ENCODE data around the gene CASZ1. TPM values are rescaled to one million over a fixed set of nuclear protein-coding genes. Genes with fewer than 3 reads are reported as not detected.

The CASZ1 gene
- total RNA-seq, 4 donors from 2014 or later: 5.2 to 38.5 (median 18.7) TPM

DNA sequence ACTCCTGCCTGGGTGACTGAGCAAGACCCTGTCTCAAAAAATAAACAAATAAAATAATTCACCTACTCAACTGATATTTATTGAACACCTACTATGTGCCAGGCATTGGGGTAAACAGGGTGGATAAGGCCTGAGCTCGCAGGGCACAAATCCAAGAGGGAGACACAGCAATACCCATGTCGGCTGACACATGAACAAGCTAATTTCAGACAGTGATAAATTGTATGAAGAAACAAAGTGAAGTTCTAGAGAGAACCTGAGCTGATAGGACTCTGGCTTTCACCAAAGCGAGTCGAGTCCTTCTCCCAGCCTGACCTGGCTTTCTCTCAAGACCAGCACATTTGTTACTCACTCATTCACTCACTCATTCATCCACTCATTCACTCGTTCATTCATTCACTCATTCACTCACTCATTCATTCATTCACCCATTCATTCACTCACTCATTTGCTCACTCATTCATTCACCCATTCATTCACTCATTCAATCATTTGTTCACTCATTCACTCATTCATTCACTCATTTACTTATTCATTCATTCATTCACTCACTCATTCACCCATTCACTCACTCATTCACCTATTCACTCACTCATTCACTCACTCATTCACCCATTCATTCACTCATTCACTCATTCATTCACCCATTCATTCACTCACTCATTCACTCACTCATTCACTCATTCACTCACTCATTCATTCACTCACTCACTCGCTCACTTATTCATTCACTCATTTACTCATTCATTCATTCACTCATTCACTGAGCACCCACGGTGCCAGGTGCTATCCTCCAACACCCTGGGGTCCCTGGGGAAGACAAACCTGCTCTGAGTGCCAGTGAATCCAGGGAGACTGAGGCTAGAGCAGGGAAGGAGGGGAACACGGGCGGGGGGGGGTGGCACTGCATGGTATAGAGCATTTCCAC lies 37.4 kb upstream of the CASZ1 start:
- 78 to 81% methylated on average over 9 of the region's 9 CpGs for WGBS, 2 donors
- Histone ChIP-seq H3K36me3 (no peaks in the 10 kb centered on the region), H3K4me1 (peaks cover 0 to 7% of the 10 kb centered on the region in 2 donors), H3K4me3 (replicated peaks in 1 of 3) (no peak overlapping the region), H3K27ac (no peak overlapping the region), H3K27me3 (no peaks in the 10 kb centered on the region), H3K9me3 (no peaks in the 10 kb centered on the region)
- intact Hi-C loops (cut with DNase I): no loop called here
- TF ChIP-seq, protein P1, sequence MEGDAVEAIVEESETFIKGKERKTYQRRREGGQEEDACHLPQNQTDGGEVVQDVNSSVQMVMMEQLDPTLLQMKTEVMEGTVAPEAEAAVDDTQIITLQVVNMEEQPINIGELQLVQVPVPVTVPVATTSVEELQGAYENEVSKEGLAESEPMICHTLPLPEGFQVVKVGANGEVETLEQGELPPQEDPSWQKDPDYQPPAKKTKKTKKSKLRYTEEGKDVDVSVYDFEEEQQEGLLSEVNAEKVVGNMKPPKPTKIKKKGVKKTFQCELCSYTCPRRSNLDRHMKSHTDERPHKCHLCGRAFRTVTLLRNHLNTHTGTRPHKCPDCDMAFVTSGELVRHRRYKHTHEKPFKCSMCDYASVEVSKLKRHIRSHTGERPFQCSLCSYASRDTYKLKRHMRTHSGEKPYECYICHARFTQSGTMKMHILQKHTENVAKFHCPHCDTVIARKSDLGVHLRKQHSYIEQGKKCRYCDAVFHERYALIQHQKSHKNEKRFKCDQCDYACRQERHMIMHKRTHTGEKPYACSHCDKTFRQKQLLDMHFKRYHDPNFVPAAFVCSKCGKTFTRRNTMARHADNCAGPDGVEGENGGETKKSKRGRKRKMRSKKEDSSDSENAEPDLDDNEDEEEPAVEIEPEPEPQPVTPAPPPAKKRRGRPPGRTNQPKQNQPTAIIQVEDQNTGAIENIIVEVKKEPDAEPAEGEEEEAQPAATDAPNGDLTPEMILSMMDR (IDR thresholded peaks at IDR 0.05): no peak
- TF ChIP-seq POLR2A (IDR thresholded peaks at IDR 0.05): no peak
- DNase-seq: no peak

DNA sequence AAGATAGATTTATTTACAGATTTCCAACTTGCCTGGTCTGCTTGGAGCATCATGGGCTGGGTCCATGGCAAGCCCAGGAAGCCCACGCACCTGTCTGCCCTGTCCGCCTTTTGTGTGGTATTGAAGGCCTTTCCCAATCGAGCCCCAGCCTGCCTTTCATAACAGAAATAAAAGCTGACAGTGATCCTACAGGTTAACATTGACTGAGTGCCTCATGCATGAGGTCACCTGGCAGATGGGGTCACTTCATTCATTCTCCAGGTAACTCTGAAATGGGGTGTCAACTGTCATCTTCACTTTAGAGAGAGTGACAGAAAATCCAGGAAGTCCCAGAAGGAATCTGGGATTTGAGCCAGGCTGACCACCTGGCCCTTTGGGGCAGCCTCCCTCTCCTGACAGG lies 36.3 kb upstream of the CASZ1 start:
- peaks cover 0 to 7% of the 10 kb centered on the region in 2 donors for H3K4me1 ChIP-seq
- DNase-seq: no peak
- no peak overlapping the region for H3K27ac ChIP-seq
- no peaks in the 10 kb centered on the region for H3K9me3 ChIP-seq
- no peaks in the 10 kb centered on the region for H3K36me3 ChIP-seq
- H3K27me3 ChIP-seq: no peaks in the 10 kb centered on the region
- intact Hi-C loops (cut with DNase I): no loop called here
- no peak overlapping the region for H3K4me3 ChIP-seq (replicated peaks in 1 of 3)
- TF ChIP-seq, protein P1 (IDR thresholded peaks at IDR 0.05): no peak
- TF ChIP-seq POLR2A (IDR thresholded peaks at IDR 0.05): no peak
- 85 to 100% methylated on average over 2 to 3 of the region's 3 CpGs for WGBS, 2 donors

DNA sequence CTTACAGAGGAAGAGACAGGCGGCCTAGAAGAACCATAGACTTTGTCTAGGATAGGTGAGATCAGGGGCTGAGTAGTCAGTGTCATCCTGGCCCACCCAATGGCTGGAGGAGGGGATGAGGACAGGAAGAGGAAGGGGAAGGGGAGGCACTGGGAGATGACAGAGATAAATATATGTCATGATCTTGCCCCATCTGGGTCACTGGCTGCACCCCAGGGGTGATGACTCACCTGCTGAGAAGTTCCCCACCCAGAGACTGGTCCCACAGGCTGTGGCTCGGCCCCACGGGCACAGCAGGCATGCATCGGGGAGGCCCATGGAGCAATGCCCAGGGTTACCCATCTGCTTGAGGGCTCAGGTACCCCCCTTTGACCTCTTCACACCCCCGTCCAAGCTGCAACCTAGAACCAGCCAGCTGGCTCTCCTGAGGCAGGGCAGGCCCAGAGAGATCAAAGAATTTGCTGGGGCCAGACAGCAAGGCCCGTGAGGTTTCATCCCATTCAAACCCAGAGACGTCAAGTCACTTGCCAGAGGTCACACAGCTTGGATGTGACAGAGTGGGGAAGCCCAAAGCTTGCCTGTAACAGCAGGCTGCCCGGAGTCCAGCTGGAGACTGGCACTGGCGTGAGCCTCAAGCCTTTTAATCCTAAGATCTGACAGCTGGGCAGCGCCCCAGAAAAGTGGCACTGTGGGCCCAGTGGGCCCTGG lies 34.7 kb upstream of the CASZ1 start:
- Histone ChIP-seq H3K4me3 (replicated peaks in 1 of 3) (no peak overlapping the region), H3K27ac (no peak overlapping the region), H3K27me3 (no peaks in the 10 kb centered on the region), H3K36me3 (no peaks in the 10 kb centered on the region), H3K9me3 (no peaks in the 10 kb centered on the region), H3K4me1 (peaks cover 0 to 7% of the 10 kb centered on the region in 2 donors)
- DNase-seq: no peak
- WGBS, 2 donors: 82 to 91% methylated on average over 4 to 8 of the region's 10 CpGs
- intact Hi-C loops (cut with DNase I): no loop called here
- TF ChIP-seq, protein P1 (IDR thresholded peaks at IDR 0.05): no peak
- TF ChIP-seq POLR2A (IDR thresholded peaks at IDR 0.05): no peak

DNA sequence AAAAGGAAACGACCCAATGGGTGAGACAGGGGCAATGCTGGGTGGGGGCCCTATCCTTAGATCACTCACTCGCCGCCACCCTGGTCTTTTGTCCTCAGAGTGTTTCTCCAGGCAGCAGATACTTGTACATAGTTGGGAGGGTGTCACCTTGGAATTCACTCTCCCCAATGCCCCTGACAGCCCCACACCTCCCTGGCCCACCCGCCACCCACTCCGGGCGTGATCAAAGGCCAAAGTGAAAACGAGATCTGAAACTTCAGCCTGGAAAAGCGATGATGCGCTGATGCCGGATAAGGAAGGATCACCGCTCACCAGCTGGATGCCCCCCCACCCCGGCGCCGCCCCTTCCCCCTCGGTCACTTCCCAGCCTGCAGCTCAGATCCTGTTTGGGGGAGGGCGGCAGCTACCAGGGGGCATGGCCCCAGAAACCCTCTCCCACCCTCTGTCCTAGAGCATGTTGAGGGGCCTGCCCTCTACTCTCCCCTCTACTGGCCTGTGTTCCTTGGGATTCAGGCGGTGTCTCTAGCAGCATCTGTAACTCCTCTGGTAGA lies 33.6 kb upstream of the CASZ1 start:
- 64 to 75% methylated on average over 10 to 17 of the region's 17 CpGs for WGBS, 2 donors
- no peak for DNase-seq
- intact Hi-C loops (cut with DNase I): no loop called here
- no peak overlapping the region for H3K4me3 ChIP-seq (replicated peaks in 1 of 3)
- no peak overlapping the region for H3K27ac ChIP-seq
- H3K27me3 ChIP-seq: no peaks in the 10 kb centered on the region
- no peaks in the 10 kb centered on the region for H3K36me3 ChIP-seq
- H3K4me1 ChIP-seq: no peaks in the 10 kb centered on the region
- TF ChIP-seq POLR2A (IDR thresholded peaks at IDR 0.05): no peak
- TF ChIP-seq, protein P1 (IDR thresholded peaks at IDR 0.05): no peak
- H3K9me3 ChIP-seq: no peaks in the 10 kb centered on the region

Measured in thyroid gland (tissue), 4 donors.